GM21737 (cell line): ENCODE data around the gene PCP2.
"Not testable (repeated sequence)": the region's sequence is repeated elsewhere in the genome, so short reads cannot be mapped to it uniquely, and the experiment has no call there.

Experiments
- ATAC-seq: cut with Tn5 transposase; IDR thresholded peaks from one replicate; pipeline ENCODE4 v1.9.1; 2021; ENCODE audit warnings: mild to moderate bottlenecking, moderate library complexity; ENCODE audit not compliant: unreplicated experiment

The PCP2 gene

DNA sequence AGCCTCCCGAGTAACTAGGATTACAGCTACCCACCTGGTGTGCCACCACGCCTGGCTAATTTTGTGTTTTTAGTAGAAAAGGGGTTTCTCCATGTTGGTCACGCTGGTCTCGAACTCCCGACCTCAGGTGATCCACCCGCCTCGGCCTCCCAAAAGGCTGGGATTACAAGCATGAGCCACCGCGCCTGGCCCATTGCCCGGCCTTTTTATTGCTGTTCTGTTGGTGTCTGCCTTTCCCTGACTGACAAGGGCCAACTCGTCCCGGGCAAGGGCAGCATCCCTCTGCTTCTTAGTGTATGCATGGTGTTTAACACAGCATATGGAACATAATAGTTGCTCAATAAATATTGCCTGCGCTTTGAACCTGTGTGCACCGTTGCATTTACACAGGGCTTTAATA, 29.1 kb upstream of the PCP2 start:
- no peak for ATAC-seq

GRCh38 chr19:7661744-7662538, 28.4 kb upstream of the PCP2 start:
- ATAC-seq: no peak

DNA sequence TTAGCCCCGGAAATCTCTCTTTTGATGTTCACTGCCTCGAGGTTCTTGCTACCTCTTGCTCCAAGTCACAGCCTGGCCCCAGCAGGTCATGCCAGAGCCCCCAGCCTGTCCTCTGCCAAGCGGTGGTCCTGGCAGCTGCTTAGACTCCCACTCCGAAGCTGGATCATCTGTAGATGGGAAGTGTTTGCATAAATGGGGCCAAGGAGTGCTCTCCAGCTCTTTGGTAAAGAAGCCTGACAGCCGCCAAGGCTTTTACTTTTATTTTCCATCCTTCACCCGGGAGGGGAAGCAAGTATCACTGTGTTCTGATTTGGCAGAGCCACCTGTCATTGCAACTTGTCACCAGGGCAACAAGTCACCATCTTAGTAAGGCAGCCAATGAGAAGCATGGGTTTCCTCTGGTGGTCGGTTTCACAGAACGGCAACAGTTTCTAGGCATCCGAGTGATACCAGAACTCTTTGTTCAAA, 24.7 kb upstream of the PCP2 start:
- ATAC-seq: peak; percentile 88

GRCh38 chr19:7657131-7657751, 23.7 kb upstream of the PCP2 start:
- ATAC-seq: no peak

- no peak for ATAC-seq
Observed at GRCh38 chr19:7655581-7655980, 22.1 kb upstream of the PCP2 start.

DNA sequence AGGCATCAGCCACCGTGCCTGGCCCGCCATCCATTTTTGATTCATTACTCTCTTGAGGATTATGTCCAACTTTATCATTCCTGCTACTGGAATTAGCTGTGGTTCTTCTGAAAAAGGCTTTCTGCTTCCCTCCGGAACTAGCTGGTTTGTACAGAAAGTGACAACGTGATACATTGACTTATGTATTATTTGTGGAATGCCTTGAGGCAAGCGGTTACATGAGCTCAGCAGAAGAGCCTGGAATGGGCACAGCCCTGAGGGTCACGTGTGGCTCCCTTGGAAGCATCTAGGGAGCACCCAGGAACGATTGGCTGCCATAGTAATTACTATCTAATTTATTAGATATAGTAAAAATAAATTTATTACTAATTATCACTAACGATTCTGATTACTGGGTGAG, 20.9 kb upstream of the PCP2 start:
- no peak for ATAC-seq

DNA sequence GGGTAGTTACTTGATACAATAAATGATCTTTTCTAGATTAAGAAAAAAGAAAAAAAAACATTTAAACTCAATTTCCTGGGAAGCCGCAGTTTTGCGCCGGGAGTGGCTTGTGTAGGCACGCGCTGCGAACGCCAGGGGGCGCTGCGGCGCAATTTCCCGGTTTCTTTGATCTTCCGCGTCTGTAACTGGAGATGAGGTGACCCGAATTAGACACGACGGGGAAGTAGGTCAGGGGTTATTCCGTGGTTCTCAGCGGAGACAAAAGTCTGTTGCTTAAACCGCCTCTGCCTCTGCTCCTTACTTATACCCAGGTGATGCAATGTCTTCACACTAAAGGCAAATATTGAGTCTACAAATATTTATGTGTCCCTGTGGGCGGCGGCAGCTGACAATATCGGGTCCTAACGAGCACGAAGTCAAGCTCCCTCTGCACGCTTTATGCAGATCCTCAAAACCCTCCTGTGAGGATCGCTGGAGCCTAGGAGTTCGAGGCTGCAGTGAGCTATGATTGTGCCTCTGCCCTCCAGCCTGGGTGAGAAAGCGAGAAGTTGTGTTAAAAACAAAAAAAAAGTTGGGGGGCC, 18.6 kb upstream of the PCP2 start:
- ATAC-seq: no peak

GRCh38 chr19:7650148-7650547, 16.6 kb upstream of the PCP2 start:
- ATAC-seq: no peak

DNA sequence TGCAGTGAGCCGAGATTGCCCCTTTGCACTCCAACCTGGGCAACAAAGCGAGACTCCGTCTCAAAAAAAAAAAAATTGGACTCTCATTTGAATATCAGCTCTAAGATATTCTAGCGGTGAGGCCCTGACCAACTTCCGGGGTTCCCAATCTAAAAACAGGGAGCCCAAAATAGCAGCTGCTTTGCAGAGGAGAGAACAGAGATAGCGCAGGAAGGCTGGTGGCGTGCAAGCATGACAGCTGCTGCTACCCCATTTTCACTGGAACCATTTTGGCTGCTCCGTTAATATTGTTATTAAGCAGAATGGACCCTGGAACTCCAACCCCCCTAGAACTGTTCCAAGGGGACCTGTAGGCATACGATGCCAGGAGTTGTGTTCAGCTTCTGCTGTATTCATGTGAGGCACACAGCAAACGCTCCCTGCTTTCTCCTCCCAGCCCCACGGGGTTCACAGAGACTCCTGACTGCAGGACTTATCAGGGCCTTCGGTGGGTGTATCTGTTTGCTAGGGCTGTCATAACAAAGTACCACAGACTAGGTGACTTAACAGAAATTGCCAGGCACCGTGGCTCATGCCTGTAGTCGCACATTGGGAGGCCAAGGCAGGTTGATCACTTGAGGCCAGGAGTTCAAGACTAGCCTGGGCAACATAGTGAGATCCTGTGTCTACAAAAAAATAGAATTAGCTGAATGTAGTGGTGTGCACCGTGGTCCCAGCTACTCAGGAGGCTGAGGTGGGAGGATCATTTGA, 14.9 kb upstream of the PCP2 start:
- ATAC-seq: no peak

- ATAC-seq: no peak
Observed at GRCh38 chr19:7647156-7647555, 13.6 kb upstream of the PCP2 start.

GRCh38 chr19:7646426-7646700, 12.8 kb upstream of the PCP2 start:
- no peak for ATAC-seq

- ATAC-seq: no peak
Observed at GRCh38 chr19:7645656-7646425, 12.3 kb upstream of the PCP2 start.

DNA sequence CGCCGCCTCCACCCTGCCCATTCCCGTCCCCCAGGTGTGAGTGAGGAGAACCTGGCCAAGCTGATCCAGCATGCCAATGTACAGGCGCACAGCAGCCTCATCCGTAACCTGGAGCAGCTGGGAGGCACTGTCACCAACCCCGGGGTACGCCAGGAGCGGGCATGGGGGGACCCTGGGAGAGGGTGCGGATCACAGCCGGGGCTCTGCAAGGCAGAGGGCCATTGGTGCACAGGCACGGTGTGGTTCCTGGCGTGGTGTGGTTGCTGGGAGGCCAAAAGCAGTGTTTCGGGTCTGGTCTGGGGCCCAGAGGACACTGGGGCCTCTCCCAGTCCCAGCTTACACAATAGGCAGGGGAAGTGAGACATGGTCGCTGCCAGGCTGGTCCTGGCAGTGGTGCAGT, 11.6 kb upstream of the PCP2 start:
- no peak for ATAC-seq

- ATAC-seq: no peak
Observed at GRCh38 chr19:7644550-7644877, 11.0 kb upstream of the PCP2 start.

DNA sequence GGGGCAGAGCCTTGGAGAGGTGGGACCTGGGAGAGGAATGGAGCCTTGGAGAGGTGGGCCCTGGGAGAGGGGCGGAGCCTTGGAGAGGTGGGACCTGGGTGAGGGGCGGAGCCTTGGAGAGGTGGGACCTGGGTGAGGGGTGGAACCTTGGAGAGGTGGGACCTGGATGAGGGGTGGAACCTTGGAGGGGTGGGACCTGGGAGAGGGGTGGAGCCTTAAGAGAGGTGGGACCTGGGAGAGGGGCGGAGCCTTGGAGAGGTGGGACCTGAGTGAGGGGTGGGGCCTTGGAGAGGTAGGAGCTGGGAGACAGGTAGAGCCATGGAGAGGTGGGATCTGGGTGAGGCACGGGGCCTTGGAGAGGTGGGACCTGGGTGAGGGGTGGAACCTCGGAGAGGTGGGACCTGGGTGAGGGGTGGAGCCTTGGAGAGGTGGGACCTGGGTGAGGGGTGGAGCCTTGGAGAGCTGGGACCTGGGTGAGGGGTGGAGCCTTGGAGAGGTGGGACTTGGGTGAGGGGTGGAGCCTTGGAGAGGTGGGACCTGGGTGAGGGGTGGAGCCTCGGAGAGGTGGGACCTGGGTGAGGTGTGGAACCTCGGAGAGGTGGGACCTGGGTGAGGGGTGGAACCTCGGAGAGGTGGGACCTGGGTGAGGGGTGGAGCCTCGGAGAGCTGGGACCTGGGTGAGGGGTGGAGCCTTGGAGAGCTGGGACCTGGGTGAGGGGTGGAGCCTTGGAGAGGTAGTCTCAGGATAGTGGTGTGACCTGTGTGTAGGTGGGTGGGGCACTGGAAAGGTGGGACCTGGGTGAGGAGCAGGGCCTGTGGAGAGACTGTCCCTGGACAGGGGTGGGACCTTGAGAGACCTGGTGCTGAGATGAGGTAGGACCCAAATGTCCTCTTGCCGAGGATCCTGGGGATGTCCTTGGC, 10.4 kb upstream of the PCP2 start:
- ATAC-seq: not testable (repeated sequence)

GRCh38 chr19:7643031-7643415, 9.5 kb upstream of the PCP2 start:
- ATAC-seq: no peak

DNA sequence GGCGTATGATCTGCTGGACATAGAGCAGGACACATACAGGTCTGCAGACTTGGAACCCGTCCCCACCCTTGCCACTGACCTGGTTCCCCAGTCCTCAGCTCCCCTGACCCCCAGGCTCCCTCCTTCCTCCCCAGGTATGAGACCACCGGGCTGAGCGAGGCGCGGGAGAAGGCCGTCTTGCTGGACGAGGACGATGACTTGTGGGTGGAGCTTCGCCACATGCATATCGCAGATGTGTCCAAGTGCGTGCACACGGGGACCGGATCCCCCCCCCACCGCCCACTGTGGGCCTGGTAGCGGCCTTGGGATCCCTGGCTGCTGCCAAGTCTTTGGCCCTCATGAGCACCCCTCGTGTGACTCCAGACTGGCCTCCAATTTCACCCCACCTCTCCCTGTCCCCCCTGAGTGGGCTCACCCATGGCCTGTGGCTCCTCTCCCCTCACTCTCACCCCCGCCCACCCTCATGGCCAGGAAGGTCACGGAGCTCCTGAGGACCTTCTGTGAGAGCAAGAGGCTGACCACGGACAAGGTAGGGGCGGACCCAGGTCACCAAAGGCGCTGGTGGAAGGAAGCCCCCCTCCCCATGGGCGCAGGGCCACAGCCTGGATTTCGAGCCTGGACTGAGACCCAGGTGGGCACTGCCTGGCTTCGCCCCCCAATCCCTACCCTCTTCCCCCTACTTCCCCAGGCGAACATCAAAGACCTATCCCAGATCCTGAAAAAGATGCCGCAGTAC, 8.9 kb upstream of the PCP2 start:
- ATAC-seq: no peak

GRCh38 chr19:7641290-7642276, 8.1 kb upstream of the PCP2 start:
- ATAC-seq: no peak
